ENCODE results near the gene TEX19.

GRCh38 chr17:82378741-82379021, 19.6 kb downstream of the TEX19 start:
- TF ChIP-seq FOXA1 (IDR thresholded peaks at IDR 0.05) (no peak), BHLHE40 (IDR thresholded peaks at IDR 0.05; ENCODE audit: borderline replicate concordance) (no peak)

Measured in HEK293T (cell line).